NCI-H1930 (cell line): ENCODE results near the gene OR6C70.
"Not testable (repeated sequence)": the region's sequence is repeated elsewhere in the genome, so short reads cannot be mapped to it uniquely, and the experiment has no call there.

ENCODE experiments used
- DNase-seq, 2 experiments: peaks; one replicate each; lab custom pipeline; 2025; lab: John Stamatoyannopoulos, UW

The OR6C70 gene

GRCh38 chr12:55470088-55470829, at the start of gene OR6C70:
Gene OR6C70, minus strand, starts transcription at chr12:55470138. Its CDS starts 0 bp downstream, at chr12:55470138.
- no peak for DNase-seq

- no peak for DNase-seq
Observed at GRCh38 chr12:55516391-55516790, 46.5 kb upstream of the OR6C70 start.

GRCh38 chr12:55515696-55516095, 45.8 kb upstream of the OR6C70 start:
- DNase-seq = no peak

GRCh38 chr12:55501601-55502000, 31.7 kb upstream of the OR6C70 start:
- no peak for DNase-seq

- no peak for DNase-seq
Observed at GRCh38 chr12:55499810-55500252, 29.9 kb upstream of the OR6C70 start.

GRCh38 chr12:55499231-55499630, 29.3 kb upstream of the OR6C70 start:
- no peak for DNase-seq

- no peak for DNase-seq
Observed at GRCh38 chr12:55495490-55495889, 25.6 kb upstream of the OR6C70 start.

- DNase-seq = no peak
Observed at GRCh38 chr12:55492078-55492477, 22.1 kb upstream of the OR6C70 start, which contains the start of gene OR6C68. Gene OR6C68, plus strand, starts transcription at chr12:55492378. Its CDS starts 0 bp downstream, at chr12:55492378.

- DNase-seq = not testable (repeated sequence)
Observed at GRCh38 chr12:55484284-55484683, 14.3 kb upstream of the OR6C70 start.

- not testable (repeated sequence) for DNase-seq
Observed at GRCh38 chr12:55479136-55479535, 9.2 kb upstream of the OR6C70 start.

- no peak for DNase-seq
Observed at GRCh38 chr12:55472264-55472663, 2.3 kb upstream of the OR6C70 start.

GRCh38 chr12:55469291-55469690, 647 bp downstream of the OR6C70 start:
- DNase-seq = no peak

GRCh38 chr12:55467836-55468235, 2.1 kb downstream of the OR6C70 start:
- DNase-seq = no peak

- DNase-seq = not testable (repeated sequence)
Observed at GRCh38 chr12:55464926-55465325, 5.0 kb downstream of the OR6C70 start.

- DNase-seq = no peak
Observed at GRCh38 chr12:55448825-55449224, 21.1 kb downstream of the OR6C70 start.

GRCh38 chr12:55446326-55446725, 23.6 kb downstream of the OR6C70 start:
- DNase-seq = no peak

- no peak for DNase-seq
Observed at GRCh38 chr12:55445357-55445756, 24.6 kb downstream of the OR6C70 start.

GRCh38 chr12:55443776-55444175, 26.2 kb downstream of the OR6C70 start, which contains the start of gene OR6C2:
Gene OR6C2, plus strand, starts transcription at chr12:55444076. Its CDS starts 8,138 bp downstream, at chr12:55452214.
- DNase-seq = no peak

- not testable (repeated sequence) for DNase-seq
Observed at GRCh38 chr12:55441233-55441632, 28.7 kb downstream of the OR6C70 start.

GRCh38 chr12:55428331-55429243, 41.4 kb downstream of the OR6C70 start:
- DNase-seq = no peak

GRCh38 chr12:55425954-55426353, 44.0 kb downstream of the OR6C70 start, which contains the start of gene OR6C76:
Gene OR6C76, plus strand, starts transcription at chr12:55426254. Its CDS starts 0 bp downstream, at chr12:55426254.
- DNase-seq = no peak

GRCh38 chr12:55420307-55420962, 49.5 kb downstream of the OR6C70 start:
- no peak for DNase-seq
